ENCODE results near the gene B3GNT8.
"Not testable (repeated sequence)": the region's sequence is repeated elsewhere in the genome, so short reads cannot be mapped to it uniquely, and the experiment has no call there.

DNA sequence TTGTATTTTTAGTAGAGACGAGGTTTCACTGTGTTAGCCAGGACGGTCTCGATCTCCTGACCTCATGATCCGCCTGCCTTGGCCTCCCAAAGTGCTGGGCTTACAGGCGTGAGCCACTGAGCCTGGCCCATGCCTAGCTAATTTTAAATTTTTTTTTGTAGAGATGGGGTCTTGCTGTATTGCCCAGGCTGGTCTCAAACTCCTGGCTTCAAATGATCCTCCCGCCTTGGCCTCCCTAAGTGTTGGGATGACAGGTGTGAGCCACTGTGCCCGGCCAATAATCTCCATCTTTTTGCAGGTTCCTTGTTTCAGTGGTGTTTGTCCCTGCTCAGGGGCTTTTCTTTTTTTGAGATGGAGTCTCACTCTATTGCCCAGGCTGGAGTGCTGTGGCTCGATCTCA is 45.6 kb downstream of the B3GNT8 start:
- TF ChIP-seq, protein P1, sequence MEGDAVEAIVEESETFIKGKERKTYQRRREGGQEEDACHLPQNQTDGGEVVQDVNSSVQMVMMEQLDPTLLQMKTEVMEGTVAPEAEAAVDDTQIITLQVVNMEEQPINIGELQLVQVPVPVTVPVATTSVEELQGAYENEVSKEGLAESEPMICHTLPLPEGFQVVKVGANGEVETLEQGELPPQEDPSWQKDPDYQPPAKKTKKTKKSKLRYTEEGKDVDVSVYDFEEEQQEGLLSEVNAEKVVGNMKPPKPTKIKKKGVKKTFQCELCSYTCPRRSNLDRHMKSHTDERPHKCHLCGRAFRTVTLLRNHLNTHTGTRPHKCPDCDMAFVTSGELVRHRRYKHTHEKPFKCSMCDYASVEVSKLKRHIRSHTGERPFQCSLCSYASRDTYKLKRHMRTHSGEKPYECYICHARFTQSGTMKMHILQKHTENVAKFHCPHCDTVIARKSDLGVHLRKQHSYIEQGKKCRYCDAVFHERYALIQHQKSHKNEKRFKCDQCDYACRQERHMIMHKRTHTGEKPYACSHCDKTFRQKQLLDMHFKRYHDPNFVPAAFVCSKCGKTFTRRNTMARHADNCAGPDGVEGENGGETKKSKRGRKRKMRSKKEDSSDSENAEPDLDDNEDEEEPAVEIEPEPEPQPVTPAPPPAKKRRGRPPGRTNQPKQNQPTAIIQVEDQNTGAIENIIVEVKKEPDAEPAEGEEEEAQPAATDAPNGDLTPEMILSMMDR (conservative IDR thresholded peaks at IDR 0.05; ENCODE audit: low read depth, low read length) = not testable (repeated sequence)
- not testable (repeated sequence) for TF ChIP-seq RAD21 (IDR thresholded peaks at IDR 0.05; ENCODE audit: low read length); POLR2A (IDR thresholded peaks at IDR 0.05; ENCODE audit: low read depth, low read length); RFX5 (IDR thresholded peaks at IDR 0.05; ENCODE audit: low read depth, low read length); SMC3 (IDR thresholded peaks at IDR 0.05; ENCODE audit: low read depth, low read length); MXI1 (IDR thresholded peaks at IDR 0.05; ENCODE audit: borderline replicate concordance, low read depth, low read length); CEBPB (IDR thresholded peaks at IDR 0.05; ENCODE audit: low read depth, low read length); MAFK (IDR thresholded peaks at IDR 0.05; ENCODE audit: low read depth, low read length); RCOR1 (IDR thresholded peaks at IDR 0.05; ENCODE audit: insufficient replicate concordance, low read length)
- TF ChIP-seq, protein P2, sequence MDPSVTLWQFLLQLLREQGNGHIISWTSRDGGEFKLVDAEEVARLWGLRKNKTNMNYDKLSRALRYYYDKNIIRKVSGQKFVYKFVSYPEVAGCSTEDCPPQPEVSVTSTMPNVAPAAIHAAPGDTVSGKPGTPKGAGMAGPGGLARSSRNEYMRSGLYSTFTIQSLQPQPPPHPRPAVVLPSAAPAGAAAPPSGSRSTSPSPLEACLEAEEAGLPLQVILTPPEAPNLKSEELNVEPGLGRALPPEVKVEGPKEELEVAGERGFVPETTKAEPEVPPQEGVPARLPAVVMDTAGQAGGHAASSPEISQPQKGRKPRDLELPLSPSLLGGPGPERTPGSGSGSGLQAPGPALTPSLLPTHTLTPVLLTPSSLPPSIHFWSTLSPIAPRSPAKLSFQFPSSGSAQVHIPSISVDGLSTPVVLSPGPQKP (IDR thresholded peaks at IDR 0.05; ENCODE audit: borderline replicate concordance, low read depth, low read length) = not testable (repeated sequence)
- TF ChIP-seq, protein P3, sequence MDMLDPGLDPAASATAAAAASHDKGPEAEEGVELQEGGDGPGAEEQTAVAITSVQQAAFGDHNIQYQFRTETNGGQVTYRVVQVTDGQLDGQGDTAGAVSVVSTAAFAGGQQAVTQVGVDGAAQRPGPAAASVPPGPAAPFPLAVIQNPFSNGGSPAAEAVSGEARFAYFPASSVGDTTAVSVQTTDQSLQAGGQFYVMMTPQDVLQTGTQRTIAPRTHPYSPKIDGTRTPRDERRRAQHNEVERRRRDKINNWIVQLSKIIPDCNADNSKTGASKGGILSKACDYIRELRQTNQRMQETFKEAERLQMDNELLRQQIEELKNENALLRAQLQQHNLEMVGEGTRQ (IDR thresholded peaks at IDR 0.05; ENCODE audit: low read depth, low read length) = not testable (repeated sequence)
